Stimulated activated CD4-positive, alpha-beta T cell treated with anti-CD3 and anti-CD28 coated beads, Interleukin-4, amount 100 ng/mL, for 1 hour (primary cell): ENCODE data around the gene CDH18.

Experiments used
- DNase-seq: peaks from one replicate; pipeline ENCODE4 v3.0.0-alpha.2; 2020

CDH18 gene

DNA sequence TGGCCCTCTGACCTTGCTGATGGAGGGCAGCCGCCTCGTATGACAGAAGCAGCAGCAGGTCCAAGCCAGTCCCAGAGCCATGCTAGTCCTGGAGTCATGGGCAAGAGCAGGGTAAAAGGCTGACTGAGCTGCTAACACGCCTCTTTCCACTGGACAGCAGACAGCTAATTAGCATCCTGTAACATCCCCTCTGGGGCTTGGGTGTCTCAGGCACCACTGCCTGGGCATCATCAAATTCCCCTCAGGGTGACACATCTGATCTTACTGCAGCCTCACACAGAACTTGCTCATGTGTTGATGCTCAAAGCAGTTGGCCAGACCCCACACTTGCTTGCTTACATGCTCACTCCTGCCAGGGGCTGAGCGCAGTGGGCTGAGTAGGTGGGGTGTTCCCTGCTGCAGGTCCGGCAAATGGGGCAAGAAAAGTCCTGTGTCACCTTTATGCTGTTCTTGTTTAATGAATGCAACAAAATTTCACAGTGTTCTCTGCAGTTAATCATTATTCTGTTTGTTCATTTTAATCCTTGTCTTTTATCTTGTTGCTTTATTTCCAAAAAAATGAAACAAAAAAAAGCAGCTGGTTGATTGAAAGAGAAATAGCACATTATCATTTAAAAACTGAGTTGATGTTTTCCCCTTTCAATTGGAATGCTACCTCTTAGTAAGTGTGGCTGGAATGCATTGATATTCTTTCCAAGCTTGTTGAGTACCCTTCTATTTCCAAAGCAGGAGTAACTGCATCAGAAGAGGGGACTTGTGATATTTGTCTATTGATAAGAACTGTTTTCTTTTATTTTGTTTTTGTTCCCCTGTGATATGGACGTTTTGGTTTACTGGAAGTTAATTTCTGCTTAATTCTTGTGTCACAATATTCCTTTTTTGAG is 254.1 kb downstream of the CDH18 start:
- no peak for DNase-seq

DNA sequence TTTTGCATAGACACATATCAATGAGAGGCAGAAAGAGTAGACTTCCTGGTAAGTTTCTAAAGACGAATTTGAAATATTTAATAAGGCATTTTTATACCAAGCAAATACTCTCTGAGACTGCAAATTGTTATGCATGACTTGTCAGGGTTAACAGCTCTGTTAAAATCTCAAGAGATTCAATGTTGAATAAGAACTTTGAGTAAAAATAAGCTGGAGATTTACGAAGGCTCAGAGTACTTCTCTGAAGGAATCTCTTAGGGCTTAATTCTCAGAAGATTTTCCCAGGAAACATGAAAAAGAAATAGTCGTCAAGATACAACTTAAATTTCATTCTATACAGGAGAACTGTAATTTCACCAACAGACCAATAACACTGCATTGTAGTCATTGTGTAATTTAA is 259.4 kb downstream of the CDH18 start:
- no peak for DNase-seq

DNA sequence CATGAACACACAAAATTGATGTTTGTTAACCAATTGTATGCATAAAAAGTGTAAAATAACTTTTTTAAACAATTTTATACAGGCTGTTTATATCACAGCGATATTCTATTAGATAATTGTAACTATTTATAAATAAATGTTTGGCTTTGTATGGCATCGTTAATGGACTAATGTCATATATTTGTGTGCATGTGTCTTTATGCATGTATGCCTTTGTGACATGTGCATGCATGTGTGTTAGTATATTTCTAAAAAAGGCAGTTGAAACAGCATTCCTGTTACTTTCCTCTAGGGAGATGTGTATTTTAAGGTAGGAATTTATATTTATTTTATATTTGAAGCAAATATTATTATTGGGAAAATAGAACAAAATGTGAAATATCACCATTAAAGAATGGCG is 268.9 kb downstream of the CDH18 start:
- no peak for DNase-seq

DNA sequence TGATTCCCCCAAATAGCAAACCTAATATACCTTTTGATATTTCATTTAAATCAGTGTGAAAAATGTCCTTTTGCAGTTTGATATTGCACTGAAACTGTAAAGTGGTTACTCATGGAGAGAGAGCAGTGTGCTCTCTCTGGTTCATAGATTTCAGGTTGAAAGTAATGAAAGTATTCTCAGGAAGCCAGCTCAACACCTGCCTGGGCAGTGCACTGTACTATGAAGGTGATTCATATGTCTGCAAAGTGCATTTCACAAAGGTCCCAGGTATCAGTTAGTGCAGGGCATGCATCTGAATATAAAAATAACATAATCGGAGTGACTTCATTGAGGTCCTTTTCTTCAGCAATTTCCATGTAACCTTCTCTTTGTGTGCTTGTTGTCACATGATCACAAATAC is 274.3 kb downstream of the CDH18 start:
- DNase-seq = no peak

DNA sequence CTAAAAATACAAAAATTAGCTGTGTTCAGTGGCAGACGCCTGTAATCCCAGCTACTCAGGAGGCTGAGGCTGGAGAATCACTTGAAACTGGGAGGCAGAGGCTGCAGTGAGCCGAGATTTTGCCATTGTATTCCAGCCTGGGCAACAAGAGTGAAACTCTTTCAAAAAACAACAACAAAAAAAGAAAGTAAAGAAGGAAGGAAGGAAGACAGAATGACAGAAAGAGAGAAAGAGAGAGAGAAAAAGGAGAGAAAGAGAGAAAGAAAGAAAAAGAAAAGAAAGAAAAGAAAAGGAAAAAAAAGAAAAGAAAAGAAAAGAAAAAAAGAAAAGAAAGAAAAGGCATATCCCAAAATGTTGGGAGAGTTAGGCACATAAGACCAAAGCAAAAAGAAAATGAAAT is 278.6 kb downstream of the CDH18 start:
- DNase-seq = no peak

DNA sequence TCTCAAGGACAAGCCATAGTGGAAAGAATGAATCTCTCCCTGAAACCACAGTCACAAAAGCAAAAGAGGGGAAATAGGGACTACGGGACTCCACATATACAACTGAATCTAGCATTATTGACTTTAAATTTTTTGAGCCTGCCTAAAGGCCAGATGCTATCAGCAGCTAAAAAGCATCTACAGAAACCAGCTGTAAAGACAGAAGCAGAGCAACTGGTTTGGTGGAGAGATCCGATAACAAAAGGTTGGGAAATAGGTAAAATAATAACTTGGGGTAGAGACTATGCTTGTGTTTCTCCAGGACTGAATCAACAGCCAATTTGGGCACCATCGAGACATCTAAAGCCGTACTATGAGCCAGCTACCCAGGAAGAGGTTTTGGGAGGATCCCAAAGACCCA is 281.2 kb downstream of the CDH18 start:
- DNase-seq = no peak

DNA sequence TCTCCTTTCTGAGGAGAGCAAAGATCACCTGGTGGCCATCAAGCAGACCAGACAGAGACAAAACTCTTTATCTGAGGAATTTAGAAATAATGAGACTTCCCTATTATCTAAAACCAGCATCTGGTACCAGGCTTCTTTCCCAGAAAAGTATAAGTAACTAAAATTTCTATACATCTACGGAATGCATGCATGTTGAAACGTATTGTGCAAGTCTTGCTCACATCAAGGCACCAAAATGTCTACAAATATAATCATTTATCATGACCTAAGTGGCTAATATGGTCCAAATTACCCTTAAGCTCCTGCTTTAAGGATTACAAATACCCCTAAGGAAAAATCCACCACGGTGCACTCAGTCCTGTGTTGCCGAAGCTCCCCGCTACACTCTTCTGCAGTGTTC is 286.3 kb downstream of the CDH18 start:
- no peak for DNase-seq

DNA sequence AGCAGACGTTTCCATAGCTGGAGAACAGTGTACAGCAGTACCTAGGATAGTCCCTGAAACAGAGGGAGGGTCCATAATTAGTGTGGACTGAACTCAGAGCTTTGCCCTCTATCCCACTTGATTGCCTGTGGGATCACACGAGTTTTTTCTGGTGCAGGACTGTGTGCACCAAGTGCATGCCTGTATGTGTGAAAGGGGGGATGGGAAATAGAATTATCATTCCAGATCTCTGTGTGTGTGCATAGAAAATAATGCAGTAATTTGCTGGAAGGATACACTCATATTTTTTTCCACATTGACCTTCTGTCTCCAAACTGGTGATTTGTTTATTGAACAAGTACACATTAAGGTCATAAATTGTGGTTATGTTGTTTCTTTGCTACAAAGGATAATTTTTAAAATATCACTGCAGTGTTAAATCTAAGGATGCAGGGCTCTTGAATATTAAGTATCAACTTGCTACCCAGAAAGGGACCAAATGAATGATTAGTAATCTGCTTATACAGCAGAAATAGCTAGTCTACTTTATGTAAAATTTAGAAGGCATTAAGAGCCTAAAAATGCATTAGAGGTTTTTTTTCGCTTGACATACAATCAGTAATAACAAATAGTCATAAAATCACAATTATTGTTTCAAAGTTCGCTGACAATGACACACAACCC is 292.9 kb downstream of the CDH18 start:
- DNase-seq = no peak

DNA sequence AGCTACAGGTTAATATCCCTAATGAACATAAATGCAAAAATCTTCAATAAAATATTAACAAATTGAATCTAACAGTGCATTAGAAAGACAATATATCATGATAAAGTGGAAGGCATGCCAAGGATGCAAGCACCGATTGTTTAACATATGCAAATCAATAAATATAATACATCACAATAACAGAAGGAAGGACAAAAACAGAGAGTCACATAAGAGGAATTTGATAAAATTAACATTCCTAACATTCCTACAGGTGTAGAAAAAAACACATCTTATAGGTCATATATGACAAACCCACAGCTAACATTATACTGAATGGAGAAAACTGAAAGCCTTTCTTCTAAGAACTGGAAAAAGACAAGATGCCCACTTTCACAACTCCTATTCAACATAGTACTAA is 297.0 kb downstream of the CDH18 start:
- no peak for DNase-seq

DNA sequence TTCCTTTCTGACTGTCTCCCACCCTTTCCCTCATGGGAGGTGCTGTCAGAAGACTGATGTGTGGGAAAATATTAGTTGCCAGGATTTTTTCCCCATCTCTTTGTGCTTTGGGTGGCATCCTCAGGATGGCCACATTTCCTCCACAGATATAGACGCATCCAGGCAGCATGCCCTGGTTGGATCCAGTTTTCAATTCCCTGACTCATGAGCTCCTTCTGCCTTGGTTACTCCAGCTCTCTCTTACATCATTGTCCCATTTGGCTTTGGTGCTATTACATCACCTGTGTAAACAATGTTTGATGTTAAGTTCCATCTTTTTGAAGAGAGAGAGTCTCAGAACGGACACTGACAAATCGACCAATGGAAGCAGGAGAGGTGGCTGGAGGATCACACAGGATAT is 302.5 kb downstream of the CDH18 start:
- DNase-seq = no peak

DNA sequence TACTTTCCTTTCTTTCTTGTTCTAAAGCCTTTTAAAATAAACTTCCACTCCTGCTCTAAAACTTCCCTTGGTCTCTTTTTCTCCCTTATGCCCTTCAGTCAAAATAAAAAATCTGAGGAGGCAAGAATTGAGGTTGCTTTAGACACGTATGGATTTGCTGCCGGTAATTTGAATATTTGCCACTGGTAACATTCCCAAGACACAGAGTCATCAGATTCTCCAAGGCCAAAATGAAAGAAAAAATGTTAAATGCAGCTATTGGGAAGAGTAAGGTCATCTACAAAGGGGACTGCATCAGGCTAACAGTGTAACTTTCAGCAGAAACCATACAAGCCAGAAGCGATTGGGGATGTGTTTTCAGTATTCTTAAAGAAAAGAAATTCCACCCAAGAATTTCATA is 311.1 kb downstream of the CDH18 start:
- no peak for DNase-seq

DNA sequence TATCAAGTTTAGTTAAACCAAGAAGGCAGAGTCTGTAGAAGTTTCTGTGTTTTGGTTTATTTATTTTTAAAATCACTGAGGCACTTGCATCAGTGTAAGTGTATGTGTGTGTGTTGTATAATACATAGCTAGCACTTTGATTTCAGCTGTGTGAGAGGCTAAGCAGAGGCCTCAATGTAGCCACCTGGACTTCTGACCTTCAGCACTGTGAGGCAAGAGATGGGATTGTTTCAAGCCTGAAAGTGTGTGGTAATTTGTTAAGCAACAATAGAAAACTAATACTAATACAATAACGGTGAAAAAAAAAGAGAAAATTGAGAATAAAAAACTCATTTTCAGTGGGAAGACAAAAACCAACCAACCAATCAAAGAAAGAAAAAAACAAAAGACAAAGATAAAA is 327.3 kb downstream of the CDH18 start:
- DNase-seq = no peak

DNA sequence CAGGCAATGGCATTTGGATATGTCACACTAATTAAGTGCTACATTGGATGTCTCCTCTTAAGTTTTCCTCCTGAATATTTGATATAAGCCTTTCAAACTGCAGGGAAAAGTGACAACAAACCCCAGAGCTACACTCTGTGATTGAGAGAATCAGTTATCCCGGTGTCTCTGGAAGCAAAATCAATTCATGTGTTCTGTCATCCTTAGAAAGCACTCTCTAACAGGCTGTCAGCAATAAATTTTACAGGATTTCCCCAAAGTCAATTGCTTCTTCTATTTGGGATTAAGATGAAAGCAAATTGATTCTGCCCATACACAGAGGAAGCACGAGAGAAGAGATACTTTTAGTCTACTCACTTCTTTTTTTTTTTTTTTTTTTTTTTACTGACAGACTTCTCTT is 332.4 kb downstream of the CDH18 start:
- DNase-seq = no peak

DNA sequence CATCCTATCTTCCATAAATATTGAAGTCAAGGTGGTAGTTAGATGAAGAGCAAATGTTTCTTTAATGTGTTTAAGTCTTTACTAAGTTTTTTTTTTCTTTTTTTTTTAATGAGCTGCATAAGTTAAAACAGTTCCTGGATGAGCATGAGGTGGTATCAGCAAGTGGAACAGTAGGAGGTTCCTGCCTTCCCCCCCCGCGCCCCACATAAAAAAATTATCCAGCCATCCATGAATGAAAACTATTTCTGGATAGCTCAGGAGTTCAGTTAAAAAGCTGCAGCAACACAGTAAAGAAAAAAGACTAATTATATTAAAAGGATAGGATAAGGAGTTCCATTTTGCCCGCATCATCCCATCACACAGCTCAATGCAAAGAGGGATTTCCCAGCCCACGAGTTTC is 349.5 kb downstream of the CDH18 start:
- DNase-seq = no peak

DNA sequence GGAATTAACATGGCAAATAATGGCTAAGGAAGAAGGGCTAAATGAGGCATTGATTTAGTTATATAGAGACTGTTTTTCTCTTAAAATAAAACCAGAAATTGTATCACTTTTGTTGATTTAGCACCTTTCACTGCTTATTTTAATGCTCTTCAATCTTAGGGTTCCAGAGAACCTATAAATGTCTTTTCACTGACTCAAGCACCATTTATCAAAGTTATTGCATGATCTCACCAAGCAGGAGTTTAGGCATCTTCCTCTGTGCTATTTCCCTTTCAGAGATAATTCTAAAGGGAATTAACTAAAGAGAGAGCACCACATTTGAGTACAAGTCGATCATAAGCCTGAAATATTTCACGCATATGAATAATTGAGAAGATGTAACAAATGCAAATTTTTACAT is 357.1 kb downstream of the CDH18 start:
- DNase-seq = no peak

DNA sequence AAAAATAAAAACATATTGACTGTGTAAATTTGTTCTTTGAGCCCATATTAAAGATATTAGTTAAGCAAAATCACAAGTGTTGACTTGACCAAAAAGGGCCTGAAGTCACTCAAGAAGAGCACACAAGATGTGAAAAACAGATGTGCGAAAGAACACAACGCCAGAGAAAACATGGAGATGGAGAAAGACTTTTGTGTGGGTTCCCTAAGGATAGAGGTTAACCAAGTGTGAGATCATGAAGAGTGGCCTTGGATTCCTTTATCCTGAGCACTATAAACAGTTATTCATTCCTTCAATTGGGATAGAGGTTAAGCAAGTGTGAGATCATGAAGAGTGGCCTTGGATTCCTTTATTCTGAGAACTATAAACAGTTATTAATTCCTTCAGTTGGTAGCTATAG is 361.8 kb downstream of the CDH18 start:
- no peak for DNase-seq

DNA sequence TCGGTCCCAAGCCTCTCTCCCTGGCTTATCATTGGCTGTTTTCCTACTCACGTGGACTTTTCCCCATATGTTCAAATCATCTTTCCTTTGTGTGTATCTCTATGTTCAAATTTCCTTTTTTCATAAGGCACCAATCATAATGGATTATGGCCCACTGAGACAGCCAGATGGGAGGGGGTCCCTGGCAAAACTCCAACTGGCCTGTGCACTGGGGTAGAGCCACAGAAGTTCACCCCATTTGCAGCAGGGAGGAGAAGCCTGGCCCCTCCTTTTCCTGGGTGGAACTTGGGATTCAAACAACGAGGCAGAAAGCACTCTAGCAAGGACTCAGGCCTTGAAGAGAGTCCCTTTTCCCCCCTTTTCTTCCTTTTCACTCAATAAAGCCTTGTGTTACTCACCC is 362.4 kb downstream of the CDH18 start:
- no peak for DNase-seq

DNA sequence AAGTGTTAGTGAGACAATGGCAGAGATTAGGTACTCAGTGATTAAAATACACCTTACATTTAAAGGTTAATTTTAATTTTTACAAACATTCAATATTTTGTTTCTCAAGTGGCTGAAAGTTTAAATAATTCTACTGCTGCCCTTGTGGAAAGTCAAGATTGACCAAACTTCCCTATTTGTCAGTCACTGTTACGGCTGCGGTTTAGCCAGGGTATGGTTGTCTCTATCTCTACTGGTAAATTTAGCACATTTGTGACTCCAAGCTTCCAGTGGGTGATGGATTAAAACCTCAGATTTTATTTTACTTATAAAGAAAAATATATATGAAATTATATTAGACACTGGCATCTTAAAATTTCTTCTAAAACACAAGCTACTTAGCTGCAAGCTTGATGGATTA is 368.4 kb downstream of the CDH18 start:
- no peak for DNase-seq

DNA sequence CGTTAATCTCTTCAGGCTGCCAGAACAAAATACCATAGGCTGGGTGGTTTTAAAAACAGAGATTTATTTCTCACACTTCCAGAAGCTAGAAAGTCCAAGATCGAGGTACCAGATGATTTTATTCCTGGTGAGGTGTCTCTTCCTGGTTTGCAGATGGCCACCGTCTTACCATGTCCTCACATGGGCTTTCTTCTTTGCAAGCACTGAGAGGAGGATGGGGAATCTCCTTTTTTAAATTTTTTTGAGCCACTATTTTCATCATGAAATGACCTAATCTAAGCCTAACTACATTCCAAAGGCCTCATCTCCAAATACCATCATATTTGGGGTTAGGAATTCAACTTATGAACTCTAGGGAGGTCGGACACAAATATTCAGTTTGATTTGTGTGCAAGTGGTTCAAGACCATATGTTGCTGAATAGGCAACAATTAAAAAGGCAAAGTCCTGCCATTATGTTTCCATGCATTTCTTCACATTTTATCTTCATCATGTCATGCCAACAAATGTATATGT is 371.2 kb downstream of the CDH18 start:
- no peak for DNase-seq

DNA sequence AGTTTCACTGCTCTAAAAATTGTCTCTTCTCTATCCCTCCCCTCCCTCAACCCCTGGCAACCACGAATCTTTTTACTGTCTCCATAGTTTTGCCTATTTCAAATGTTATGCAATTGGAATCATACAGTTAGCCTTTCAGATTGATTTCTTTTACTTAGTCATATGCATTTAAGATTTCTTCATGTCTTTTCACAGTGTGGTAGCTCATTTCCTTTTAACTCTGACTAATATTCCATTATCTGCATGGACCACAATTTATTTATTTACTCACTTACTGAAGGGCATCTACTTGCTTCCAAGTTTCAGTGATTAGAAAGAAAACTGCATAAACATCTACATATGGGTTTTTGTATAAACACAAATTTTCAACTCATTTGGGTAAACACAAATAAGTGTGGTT is 372.3 kb downstream of the CDH18 start:
- DNase-seq = no peak

DNA sequence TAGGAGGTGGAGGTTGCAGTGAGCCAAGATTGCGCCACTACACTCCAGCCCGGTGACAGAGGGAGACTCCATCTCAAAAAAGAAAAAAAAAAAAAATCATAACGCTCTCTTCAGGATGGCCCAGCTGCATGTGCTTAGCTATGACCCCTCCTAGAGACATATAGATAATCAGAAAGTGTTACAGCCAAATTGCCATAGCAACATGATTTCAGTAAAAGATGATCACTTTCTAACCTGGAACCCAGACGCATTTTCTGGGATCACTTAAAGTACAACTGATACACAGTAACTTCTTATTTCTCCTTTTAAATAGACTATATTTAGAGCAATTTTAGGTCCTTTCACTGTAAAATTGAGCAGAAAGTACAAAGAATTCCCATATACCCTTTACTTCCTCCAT is 372.9 kb downstream of the CDH18 start:
- no peak for DNase-seq

DNA sequence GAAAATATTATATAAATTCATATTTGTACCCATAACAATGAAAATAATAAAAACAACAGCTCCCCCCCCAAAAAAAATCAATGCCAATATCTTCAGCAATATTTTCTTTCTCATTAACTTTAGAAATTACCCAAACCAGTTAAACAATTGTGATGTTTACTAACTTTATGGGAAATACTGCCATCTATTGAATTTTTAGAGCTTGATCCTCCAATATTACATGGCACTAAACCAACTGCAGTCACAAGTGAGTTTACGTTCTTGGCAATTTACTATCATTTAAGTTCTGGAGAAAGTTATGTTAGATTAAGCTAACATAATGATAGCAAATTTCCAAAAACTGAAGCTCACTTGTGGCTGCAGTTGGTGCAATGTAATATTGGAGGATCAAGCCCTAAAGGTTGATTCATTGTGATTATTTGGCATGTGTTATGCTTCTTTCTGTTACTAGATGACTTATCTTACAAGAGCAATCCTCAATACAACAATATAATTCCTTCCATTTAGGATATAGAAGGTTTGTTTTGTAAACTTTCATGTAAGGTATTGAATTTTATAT is 379.5 kb downstream of the CDH18 start:
- DNase-seq = no peak

DNA sequence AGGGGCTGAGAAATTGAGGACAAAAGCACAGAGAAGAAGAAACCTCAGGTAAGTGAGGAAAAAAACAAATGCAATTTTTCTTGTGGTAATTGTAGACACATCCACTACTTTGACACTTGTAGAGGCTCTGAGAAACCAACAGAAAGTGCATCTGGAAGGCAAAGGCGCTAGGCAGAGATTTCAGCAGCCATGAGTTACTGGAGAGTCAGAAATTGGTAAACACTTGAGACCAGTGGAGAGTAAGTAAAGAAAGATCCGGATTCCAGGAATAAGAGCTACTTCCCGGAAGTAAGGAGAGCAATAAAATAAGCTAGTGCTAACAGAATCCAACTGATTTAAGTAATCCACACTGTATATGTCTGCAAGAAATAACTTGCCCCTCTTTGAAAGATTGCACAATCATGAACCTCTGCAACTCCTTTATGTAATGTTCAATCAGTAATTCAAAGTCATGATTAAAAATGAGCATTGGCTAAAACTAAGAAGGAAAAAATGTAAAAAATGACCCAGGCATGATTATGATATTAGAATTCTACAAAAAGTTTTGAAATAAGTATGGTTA is 382.1 kb downstream of the CDH18 start:
- no peak for DNase-seq

DNA sequence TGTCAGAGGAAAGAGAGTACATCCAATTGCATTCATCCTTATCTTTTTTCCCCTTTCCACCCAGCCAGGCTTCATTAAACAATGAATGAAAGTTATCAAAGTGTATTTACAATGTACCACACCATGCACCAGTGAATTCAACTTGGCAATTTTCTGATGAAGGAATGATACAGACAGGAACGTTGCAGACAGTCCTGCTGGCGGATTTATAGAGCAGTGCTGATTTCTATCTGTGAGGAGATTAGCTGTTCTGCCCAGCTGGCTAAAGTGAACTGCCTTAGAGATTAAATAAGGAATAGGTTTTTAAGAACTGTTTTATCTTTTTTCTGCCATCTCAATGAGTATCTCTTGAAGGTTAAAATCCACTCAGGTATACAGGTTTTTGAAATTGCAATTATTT is 403.9 kb downstream of the CDH18 start:
- DNase-seq = no peak
